Spleen (tissue), 7 donors: ENCODE results near the gene MEX3D.

Experiments
- CTCF ChIP-seq, 11 experiments: fragments of 200-600 bp in 7 of 11; fragments of 450-650 bp in 4 of 11; sonication (generic) in 4 of 11; IDR thresholded peaks in 8 of 11; conservative IDR thresholded peaks in 3 of 11; 1 replicate in 7 of 11; 2 replicates in 4 of 11; pipeline versions ENCODE4 v1.4.0 to v1.8.0; 2016 to 2021; ENCODE audit warnings: antibody characterized with exemption in 11 of 11, inconsistent platforms in 4 of 11, mild to moderate bottlenecking in 1 of 11
- POLR2A ChIP-seq, 3 donors: fragments of 450-650 bp; IDR thresholded peaks; one replicate each; pipeline ENCODE4 v1.5.1; 2017; ENCODE audit warnings: antibody characterized with exemption in 3 of 3, mild to moderate bottlenecking in 1 of 3
- POLR2AphosphoS5 ChIP-seq, 3 donors: sonication (generic); formaldehyde crosslinking; IDR thresholded peaks; one replicate each; pipeline ENCODE4 v1.5.1; 2017; ENCODE audit warnings: antibody characterized with exemption in 3 of 3
- donor health status: DM: no; HTN: no; CAD: no; lungs with moderate emphysema.
- donor health status: DM: no; HTN: no; CAD: no.
- donor health status: DM: no; HTN: no; CAD: no.

DNA sequence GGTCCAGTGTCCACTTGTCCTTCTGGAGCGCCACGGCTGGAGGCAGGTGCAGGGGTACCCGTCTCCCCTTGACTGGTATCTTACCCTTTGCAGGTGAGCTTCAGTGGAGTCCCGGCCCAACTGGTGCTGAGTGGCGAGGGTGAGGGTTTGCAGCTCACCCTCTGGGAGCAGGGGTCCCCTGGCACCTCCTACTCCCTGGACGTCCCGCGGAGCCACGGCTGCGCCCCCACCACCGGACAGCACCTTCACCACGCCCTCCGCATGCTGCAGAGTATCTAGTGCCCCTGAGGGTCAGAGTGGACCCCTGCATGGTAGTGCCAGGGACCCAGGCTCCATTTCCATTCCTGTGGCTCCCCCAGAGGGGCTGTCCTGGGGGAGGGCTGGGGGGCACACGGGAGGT is 33.2 kb downstream of the MEX3D start:
- TF ChIP-seq CTCF (IDR thresholded peaks at IDR 0.05 in 8 of 11, conservative IDR thresholded peaks at IDR 0.05 in 3 of 11) (no peak), POLR2AphosphoS5 (IDR thresholded peaks at IDR 0.05) (no peak), POLR2A (IDR thresholded peaks at IDR 0.05) (no peak)
